H1 (cell line): ENCODE data around the gene COL25A1. TPM values are rescaled to one million over a fixed set of nuclear protein-coding genes. Genes with fewer than 3 reads are reported as not detected.
A peak's percentile ranks its signal among the peaks of the same experiment; 100 is the strongest.

Experiments used
- CTCF ChIA-PET: fragments of 300-600 bp; sonication (Branson Sonifier 250); formaldehyde crosslinking; loops from one replicate; lab custom pipeline; 2021; ENCODE audit not compliant: partially characterized antibody; lab: Charles Lee
- POLR2A ChIA-PET: fragments of 300-600 bp; sonication (Branson Sonifier 250); formaldehyde crosslinking; loops from one replicate; lab custom pipeline; 2021; ENCODE audit warnings: inconsistent platforms; ENCODE audit not compliant: partially characterized antibody; lab: Charles Lee
- DNase-seq, 2 experiments: peaks; one replicate each; pipeline versions ENCODE4 v3.0.0 to v3.0.0-alpha.2; 2010 to 2022; ENCODE audit warnings: low spot score in 2 of 2, low read depth in 1 of 2, mixed read lengths in 1 of 2
- FAIRE-seq: peaks from 2 replicates; lab custom pipeline; 2011; peaks lifted over from hg19 to GRCh38; lab: Jason Lieb, UNC
- H2AFZ ChIP-seq: 2 replicates; pipeline ENCODE4 v1.8.1; 2012; ENCODE audit warnings: low read length, inconsistent platforms
- H2AK5ac ChIP-seq: 2 replicates; pipeline ENCODE4 v1.6.1; 2013; ENCODE audit warnings: low read depth, low read length
- H2BK120ac ChIP-seq: replicated peaks from 2 replicates; pipeline ENCODE3; 2013; ENCODE audit warnings: low read depth, low read length, inconsistent platforms
- H2BK12ac ChIP-seq: 2 replicates; pipeline ENCODE4 v1.6.1; 2013; ENCODE audit warnings: low read depth, low read length
- H2BK15ac ChIP-seq: 2 replicates; pipeline ENCODE4 v1.6.1; 2013; ENCODE audit warnings: low read length
- H2BK20ac ChIP-seq: 2 replicates; pipeline ENCODE4 v1.6.1; 2013; ENCODE audit warnings: low read length
- H2BK5ac ChIP-seq: 2 replicates; pipeline ENCODE4 v1.6.1; 2013; ENCODE audit warnings: low read depth, low read length
- H3K14ac ChIP-seq: 2 replicates; pipeline ENCODE4 v1.6.1; 2013; ENCODE audit warnings: inconsistent platforms; ENCODE audit not compliant: insufficient read length
- H3K18ac ChIP-seq: 2 replicates; pipeline ENCODE4 v1.6.1; 2013; ENCODE audit warnings: low read length; ENCODE audit errors: extremely low read depth
- H3K23ac ChIP-seq: 2 replicates; pipeline ENCODE4 v1.6.1; 2013; ENCODE audit warnings: inconsistent platforms; ENCODE audit not compliant: insufficient read length
- H3K23me2 ChIP-seq: 2 replicates; pipeline ENCODE4 v1.6.1; 2013; ENCODE audit warnings: low read depth, low read length
- H3K27ac ChIP-seq: 2 replicates; pipeline ENCODE4 v1.6.1; 2011; ENCODE audit warnings: low read depth, low read length, inconsistent platforms
- H3K27me3 ChIP-seq, 4 experiments: replicated peaks in 1 of 4; 1 replicate in 1 of 4; 2 replicates in 3 of 4; pipeline versions ENCODE4 v1.6.1 to v1.8.1; 2011 to 2013; ENCODE audit warnings: low read length in 3 of 4, mild to moderate bottlenecking in 3 of 4, inconsistent platforms in 2 of 4, mixed read lengths in 2 of 4, moderate library complexity in 1 of 4; ENCODE audit not compliant: control insufficient read depth in 3 of 4, insufficient read depth in 3 of 4; ENCODE audit errors: extremely low read depth in 1 of 4
- H3K36me3 ChIP-seq, 4 experiments: 2 replicates each; pipeline versions ENCODE4 v1.6.1 to v1.8.1; 2011 to 2013; ENCODE audit warnings: mild to moderate bottlenecking in 4 of 4, low read length in 3 of 4, moderate library complexity in 2 of 4, control low read depth in 1 of 4, inconsistent platforms in 1 of 4; ENCODE audit not compliant: insufficient read depth in 4 of 4, control insufficient read depth in 2 of 4
- H3K4ac ChIP-seq: replicated peaks from 2 replicates; pipeline ENCODE3; 2013; ENCODE audit warnings: low read length, low read depth, mixed read lengths, inconsistent platforms; ENCODE audit not compliant: insufficient read length
- H3K4me1 ChIP-seq, 4 experiments: replicated peaks in 1 of 4; 1 replicate in 1 of 4; 2 replicates in 3 of 4; pipeline versions ENCODE4 v1.6.1 to v1.8.1; 2011 to 2013; ENCODE audit warnings: low read length in 3 of 4, inconsistent platforms in 2 of 4, mixed read lengths in 1 of 4; ENCODE audit not compliant: insufficient read depth in 4 of 4, control insufficient read depth in 3 of 4
- H3K4me2 ChIP-seq, 2 experiments: 2 replicates each; pipeline versions ENCODE4 v1.6.1 to v1.8.1; 2011 to 2013; ENCODE audit warnings: low read depth in 2 of 2, low read length in 2 of 2, control low read depth in 1 of 2, inconsistent platforms in 1 of 2, mild to moderate bottlenecking in 1 of 2; ENCODE audit not compliant: insufficient read depth in 1 of 2
- H3K4me3 ChIP-seq, 4 experiments: fragments of 200-600, 300-600 bp in 1 of 4; sonication (generic), shearing (Covaris generic), sonication (Bioruptor Twin) in 1 of 4; 2 replicates each; pipeline versions ENCODE4 v1.5.1 to v1.8.1; 2011 to 2016; ENCODE audit warnings: low read length in 4 of 4, low read depth in 3 of 4, control low read depth in 2 of 4, inconsistent platforms in 2 of 4, mild to moderate bottlenecking in 2 of 4, mixed read lengths in 1 of 4, moderate library complexity in 1 of 4; ENCODE audit not compliant: insufficient read depth in 2 of 4; ENCODE audit errors: extremely low read depth in 1 of 4
- H3K56ac ChIP-seq: replicated peaks from 2 replicates; pipeline ENCODE3; 2013; ENCODE audit warnings: low read depth, mild to moderate bottlenecking, mixed read lengths, low read length, inconsistent platforms; ENCODE audit not compliant: insufficient read length
- H3K79me1 ChIP-seq: 2 replicates; pipeline ENCODE4 v1.6.1; 2013; ENCODE audit warnings: low read depth, low read length, control low read depth
- H3K79me2 ChIP-seq, 2 experiments: 2 replicates each; pipeline versions ENCODE4 v1.6.1 to v1.8.1; 2012 to 2013; ENCODE audit warnings: low read length in 2 of 2, mild to moderate bottlenecking in 2 of 2, inconsistent platforms in 1 of 2; ENCODE audit not compliant: insufficient read depth in 2 of 2, control insufficient read depth in 1 of 2
- H3K9ac ChIP-seq, 4 experiments: replicated peaks in 1 of 4; 1 replicate in 1 of 4; 2 replicates in 3 of 4; pipeline versions ENCODE4 v1.6.1 to v1.8.1; 2011 to 2013; ENCODE audit warnings: low read depth in 3 of 4, low read length in 3 of 4, control low read depth in 2 of 4, mild to moderate bottlenecking in 2 of 4, moderate library complexity in 2 of 4, inconsistent platforms in 1 of 4; ENCODE audit errors: extremely low read depth in 1 of 4
- H3K9me3 ChIP-seq, 2 experiments: 2 replicates each; pipeline versions ENCODE4 v1.6.1 to v1.8.1; 2012 to 2013; ENCODE audit warnings: mild to moderate bottlenecking in 2 of 2, moderate library complexity in 2 of 2, control low read depth in 1 of 2, inconsistent platforms in 1 of 2, low read depth in 1 of 2, low read length in 1 of 2, mixed read lengths in 1 of 2; ENCODE audit not compliant: insufficient read depth in 2 of 2
- H4K20me1 ChIP-seq, 2 experiments: replicated peaks in 1 of 2; 2 replicates each; pipeline versions ENCODE3 to v1.8.1; 2011 to 2013; ENCODE audit warnings: inconsistent platforms in 2 of 2, low read length in 2 of 2, mild to moderate bottlenecking in 1 of 2; ENCODE audit not compliant: insufficient read depth in 2 of 2, control insufficient read depth in 1 of 2
- H4K5ac ChIP-seq: 2 replicates; pipeline ENCODE4 v1.6.1; 2013; ENCODE audit warnings: low read length, low read depth, mixed read lengths, inconsistent platforms; ENCODE audit not compliant: insufficient read length
- H4K8ac ChIP-seq: 2 replicates; pipeline ENCODE4 v1.8.0; 2013; ENCODE audit warnings: mild to moderate bottlenecking, moderate library complexity, low read length, inconsistent platforms; ENCODE audit not compliant: insufficient read depth; ENCODE audit errors: extremely low read depth
- H4K91ac ChIP-seq: replicated peaks from 2 replicates; pipeline ENCODE3; 2013; ENCODE audit warnings: low read length, mixed read lengths, inconsistent platforms; ENCODE audit not compliant: insufficient read length
- JUN ChIP-seq: IDR thresholded peaks from 2 replicates; pipeline ENCODE4 v1.6.1; 2011; ENCODE audit warnings: low read depth, mild to moderate bottlenecking, improper control_type of control experiment, low read length
- JUND ChIP-seq: IDR thresholded peaks from 2 replicates; pipeline ENCODE4 v1.6.1; 2011; ENCODE audit warnings: mild to moderate bottlenecking, improper control_type of control experiment, low read length
- KDM1A ChIP-seq: fragments of 200-600, 300-600 bp; sonication (generic); IDR thresholded peaks from 2 replicates; pipeline ENCODE4 v1.7.1; 2016; ENCODE audit warnings: mild to moderate bottlenecking, low read length, borderline replicate concordance
- MAFK ChIP-seq: IDR thresholded peaks from 2 replicates; pipeline ENCODE4 v1.6.1; 2012; ENCODE audit warnings: low read depth, mild to moderate bottlenecking, improper control_type of control experiment, low read length
- POLR2A ChIP-seq, 2 experiments: IDR thresholded peaks; 1 replicate in 1 of 2; 2 replicates in 1 of 2; pipeline ENCODE4 v1.6.1; 2011; ENCODE audit warnings: low read depth in 2 of 2, low read length in 2 of 2, mild to moderate bottlenecking in 2 of 2; ENCODE audit errors: control extremely low read depth in 1 of 2
- SUZ12 ChIP-seq: fragments of 200-600 bp; sonication (generic); IDR thresholded peaks from 2 replicates; pipeline ENCODE4 v1.6.1; 2012; ENCODE audit warnings: mild to moderate bottlenecking, inconsistent platforms, low read length, moderate library complexity, mixed read lengths
- ZNF274 ChIP-seq: IDR thresholded peaks from 2 replicates; pipeline ENCODE4 v1.7.0; 2012; ENCODE audit warnings: low read length, borderline replicate concordance; ENCODE audit errors: extremely low read depth
- WGBS, 2 experiments: shearing (Covaris generic) in 1 of 2; methylation state at CpG; one replicate each; pipeline versions ENCODE4 v1.1.6 to v1.1.7; 2013 to 2015; ENCODE audit warnings: low lambda C conversion rate in 2 of 2, mixed read lengths in 2 of 2, inconsistent platforms in 1 of 2, low coverage in 1 of 2, missing lambda C conversion rate in 1 of 2; ENCODE audit not compliant: insufficient replicate concordance in 2 of 2, insufficient coverage in 1 of 2, insufficient read length in 1 of 2; ENCODE audit errors: extremely low coverage in 1 of 2, missing lambda C conversion rate in 1 of 2; 5-methylcytosine and 5-hydroxymethylcytosine counted together
- polyA plus RNA-seq, 7 experiments: library from polyadenylated mRNA; depleted of rRNA in 3 of 7; stranded (reverse) in 5 of 7; unstranded in 2 of 7; fragments of >200 nt in 5 of 7; fragments of 200-250 nt in 2 of 7; gene quantifications; 1 replicate in 5 of 7; 2 replicates in 1 of 7; 4 replicates in 1 of 7; pipeline versions ENCODE4 v1.2.1 to v1.2.3, GENCODE V29; 2011 to 2013; ENCODE audit warnings: missing spikeins in 2 of 7, mixed read lengths in 2 of 7
- total RNA-seq: library from RNA; stranded (reverse); fragmentation: NEBNext Ultra II Directional; extraction: Animal tissue kit (Norgen Biotek cat#: 25700); gene quantifications from 2 replicates; pipeline ENCODE4 v1.2.1, GENCODE V29; 2021
- TF ChIP-seq, protein P1 (sequence below): IDR thresholded peaks from 2 replicates; pipeline ENCODE4 v1.6.1; 2012; ENCODE audit warnings: low read length, inconsistent platforms

COL25A1 gene
- total and polyA plus RNA-seq, 2 of the 8 experiments (the other 6 are each of a cell fraction or from before 2014, with no cell fraction given) = 1.1 to 8.3 TPM

DNA sequence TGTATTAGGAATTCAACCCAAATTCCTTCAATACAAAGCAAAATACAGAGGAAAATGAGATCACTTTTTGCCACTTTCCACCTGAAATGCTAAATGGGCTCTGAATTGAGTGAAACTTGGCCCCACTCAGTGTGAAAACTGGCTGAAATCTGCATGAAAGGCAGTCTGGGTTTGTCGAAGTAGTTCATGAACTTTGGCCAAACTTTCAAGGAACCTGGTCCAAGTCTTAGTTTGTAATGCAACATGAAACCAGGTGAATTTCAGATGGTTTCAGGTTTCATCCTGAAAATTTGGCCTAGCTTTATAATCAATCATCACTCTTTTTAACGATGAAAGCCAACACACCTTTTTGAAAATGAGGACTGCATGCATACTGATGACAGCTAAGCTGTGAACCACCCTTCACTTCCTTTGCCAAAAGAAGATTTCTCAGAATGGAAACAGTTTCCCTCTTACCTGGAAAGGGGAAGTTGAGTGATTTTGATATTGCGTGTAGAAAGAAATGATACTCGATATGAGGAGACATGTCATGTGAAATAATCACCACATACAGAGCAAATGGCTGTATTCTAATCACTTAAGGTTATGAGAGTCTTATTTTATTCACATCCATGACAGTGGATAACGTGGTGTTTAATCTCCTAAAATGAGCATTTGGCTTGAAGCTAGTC lies 329.7 kb downstream of the COL25A1 start:
- H3K79me1 ChIP-seq = no peaks in the 10 kb centered on the region
- no peak overlapping the region for H3K27ac ChIP-seq
- no peak for DNase-seq
- TF ChIP-seq JUND = no peak
- no peak for TF ChIP-seq SUZ12
- TF ChIP-seq JUN = no peak
- TF ChIP-seq MAFK = no peak
- TF ChIP-seq KDM1A = no peak
- no peak for TF ChIP-seq POLR2A (IDR thresholded peaks at IDR 0.05; ENCODE audit: control extremely low read depth in 1 of 2, low read depth in 2 of 2, low read length in 2 of 2)
- no peak for TF ChIP-seq ZNF274
- TF ChIP-seq, protein P1, sequence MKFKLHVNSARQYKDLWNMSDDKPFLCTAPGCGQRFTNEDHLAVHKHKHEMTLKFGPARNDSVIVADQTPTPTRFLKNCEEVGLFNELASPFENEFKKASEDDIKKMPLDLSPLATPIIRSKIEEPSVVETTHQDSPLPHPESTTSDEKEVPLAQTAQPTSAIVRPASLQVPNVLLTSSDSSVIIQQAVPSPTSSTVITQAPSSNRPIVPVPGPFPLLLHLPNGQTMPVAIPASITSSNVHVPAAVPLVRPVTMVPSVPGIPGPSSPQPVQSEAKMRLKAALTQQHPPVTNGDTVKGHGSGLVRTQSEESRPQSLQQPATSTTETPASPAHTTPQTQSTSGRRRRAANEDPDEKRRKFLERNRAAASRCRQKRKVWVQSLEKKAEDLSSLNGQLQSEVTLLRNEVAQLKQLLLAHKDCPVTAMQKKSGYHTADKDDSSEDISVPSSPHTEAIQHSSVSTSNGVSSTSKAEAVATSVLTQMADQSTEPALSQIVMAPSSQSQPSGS = no peak
- FAIRE-seq = no peak
- no peak overlapping the region for H3K4ac ChIP-seq
- H3K4me1 ChIP-seq = no peaks in the 10 kb centered on the region
- no peaks in the 10 kb centered on the region for H3K27me3 ChIP-seq
- H3K9me3 ChIP-seq = no peaks in the 10 kb centered on the region
- H4K91ac ChIP-seq = no peak overlapping the region
- H2BK120ac ChIP-seq = no peak overlapping the region
- H2AK5ac ChIP-seq = no peak overlapping the region
- H2BK15ac ChIP-seq = no peak overlapping the region
- no peak overlapping the region for H3K18ac ChIP-seq
- H3K14ac ChIP-seq = no peak overlapping the region
- ChIA-PET POLR2A (no interaction called here), CTCF (interaction anchor here (1.1 kb wide), 1 partner anchor 16 kb away, joined by 3 read pairs; no protein-coding TSS in a partner anchor)
- H4K20me1 ChIP-seq = no peaks in the 10 kb centered on the region
- H3K36me3 ChIP-seq = no peaks in the 10 kb centered on the region
- H3K4me2 ChIP-seq = no peak overlapping the region
- no peak overlapping the region for H4K5ac ChIP-seq
- no peak overlapping the region for H3K56ac ChIP-seq
- H3K79me2 ChIP-seq = no peaks in the 10 kb centered on the region
- no peak overlapping the region for H3K4me3 ChIP-seq
- no peak overlapping the region for H3K23ac ChIP-seq
- H4K8ac ChIP-seq = no peak overlapping the region
- no peak overlapping the region for H2BK20ac ChIP-seq
- no peak overlapping the region for H2BK12ac ChIP-seq
- H3K9ac ChIP-seq = no peak overlapping the region
- H2AFZ ChIP-seq = peak overlapping the region; percentile 59; the same call in 1 of the 2 replicates
- H3K23me2 ChIP-seq = no peaks in the 10 kb centered on the region; the same call in 1 of the 2 replicates
- 91% methylated on average over 5 of the region's 5 CpGs; no CpG with 5 or more reads in 1 of the 2 experiments for WGBS, 2 experiments
- no peak overlapping the region for H2BK5ac ChIP-seq
